Measurements from ENCODE around the gene PEX11B. TPM values are rescaled to one million over a fixed set of nuclear protein-coding genes. Genes with fewer than 3 reads are reported as not detected.

Gene PEX11B
- total RNA-seq, 1 experiment from 2014 or later, result 16.1 TPM

GRCh38 chr1:145918992-145919939 lies 749 bp upstream of the PEX11B start:
- TF ChIP-seq CTCF (IDR thresholded peaks at IDR 0.05; ENCODE audit: insufficient read depth in 1 of 2, low read depth in 1 of 2, low read length in 1 of 2, severe bottlenecking in 1 of 2, unreplicated experiment in 1 of 2), result no peak
- Histone ChIP-seq H3K27me3 (replicated peaks; ENCODE audit: control insufficient read depth, insufficient read depth, low read length) (no peaks in the 10 kb centered on the region), H3K4me3 (ENCODE audit: low read depth, low read length) (peak overlapping the region; percentile 76), H3K9me3 (no peaks in the 10 kb centered on the region), H3K36me3 (ENCODE audit: control insufficient read depth, insufficient read depth, low read length) (no peaks in the 10 kb centered on the region), H3K4me1 (no peaks in the 10 kb centered on the region)
- DNase-seq, result peak; percentile 52 to 55
- intact Hi-C loops (cut with micrococcal nuclease; ENCODE audit: unreplicated experiment), result loop anchor here (1.0 kb wide), 1 partner anchor 45 kb away; the partner anchor contains the start of genes ANKRD34A and POLR3GL
- POLR2A ChIA-PET, result interaction anchor here (0.6 to 1.7 kb wide), 3 partner anchors 8 to 119 kb away, joined by 3 to 11 read pairs (median 5); partner anchors contain the start of genes ANKRD34A, POLR3GL and RBM8A
- H3K4me3 Mint-ChIP-seq (ENCODE audit: unreplicated experiment), result peak overlapping the region; percentile 94
- H3K27ac Mint-ChIP-seq (ENCODE audit: unreplicated experiment), result peak overlapping the region; percentile 79
- no peaks in the 10 kb centered on the region for H3K9me3 Mint-ChIP-seq (ENCODE audit: unreplicated experiment)
- CTCF ChIA-PET, result interaction anchor here (0.6 to 1.7 kb wide), 5 partner anchors 27 to 61 kb away, joined by 3 to 12 read pairs (median 3); partner anchors contain the start of gene PIAS3
- peaks cover 7% of the 10 kb centered on the region for H3K4me1 Mint-ChIP-seq (ENCODE audit: low read depth, unreplicated experiment)
- no peaks in the 10 kb centered on the region for H3K27me3 Mint-ChIP-seq (ENCODE audit: insufficient read depth, unreplicated experiment)
- no TSS peak for BruUV-seq (replicated peaks)
- H3K36me3 Mint-ChIP-seq (ENCODE audit: insufficient read depth, unreplicated experiment), result peaks cover 11% of the 10 kb centered on the region

- no peak for TF ChIP-seq CTCF (IDR thresholded peaks at IDR 0.05; ENCODE audit: insufficient read depth in 1 of 2, low read depth in 1 of 2, low read length in 1 of 2, severe bottlenecking in 1 of 2, unreplicated experiment in 1 of 2)
- Histone ChIP-seq H3K27me3 (replicated peaks; ENCODE audit: control insufficient read depth, insufficient read depth, low read length) (no peaks in the 10 kb centered on the region), H3K4me3 (ENCODE audit: low read depth, low read length) (peak overlapping the region; percentile 76), H3K9me3 (no peaks in the 10 kb centered on the region), H3K4me1 (no peaks in the 10 kb centered on the region), H3K36me3 (ENCODE audit: control insufficient read depth, insufficient read depth, low read length) (no peaks in the 10 kb centered on the region)
- peaks cover 7% of the 10 kb centered on the region for H3K4me1 Mint-ChIP-seq (ENCODE audit: low read depth, unreplicated experiment)
- no TSS peak for BruUV-seq (replicated peaks)
- intact Hi-C loops (cut with micrococcal nuclease; ENCODE audit: unreplicated experiment), result no loop called here
- no peaks in the 10 kb centered on the region for H3K27me3 Mint-ChIP-seq (ENCODE audit: insufficient read depth, unreplicated experiment)
- H3K4me3 Mint-ChIP-seq (ENCODE audit: unreplicated experiment), result peak overlapping the region; percentile 94
- H3K36me3 Mint-ChIP-seq (ENCODE audit: insufficient read depth, unreplicated experiment), result peaks cover 6% of the 10 kb centered on the region
- no peak for DNase-seq
- CTCF ChIA-PET, result no interaction called here
- POLR2A ChIA-PET, result no interaction called here
- peak overlapping the region; percentile 79 for H3K27ac Mint-ChIP-seq (ENCODE audit: unreplicated experiment)
- no peaks in the 10 kb centered on the region for H3K9me3 Mint-ChIP-seq (ENCODE audit: unreplicated experiment)
Measured at GRCh38 chr1:145917595-145917994, 922 bp downstream of the PEX11B start.

GRCh38 chr1:145916745-145917144 lies 1.8 kb downstream of the PEX11B start:
- H3K27me3 Mint-ChIP-seq (ENCODE audit: insufficient read depth, unreplicated experiment), result no peaks in the 10 kb centered on the region
- Histone ChIP-seq H3K4me1 (no peaks in the 10 kb centered on the region), H3K27me3 (replicated peaks; ENCODE audit: control insufficient read depth, insufficient read depth, low read length) (no peaks in the 10 kb centered on the region), H3K36me3 (ENCODE audit: control insufficient read depth, insufficient read depth, low read length) (no peaks in the 10 kb centered on the region), H3K9me3 (no peaks in the 10 kb centered on the region), H3K4me3 (ENCODE audit: low read depth, low read length) (no peak overlapping the region)
- no peaks in the 10 kb centered on the region for H3K9me3 Mint-ChIP-seq (ENCODE audit: unreplicated experiment)
- H3K4me1 Mint-ChIP-seq (ENCODE audit: low read depth, unreplicated experiment), result peaks cover 7% of the 10 kb centered on the region
- CTCF ChIA-PET, result interaction anchor here (0.6 kb wide), 1 partner anchor 18 kb away, joined by 4 read pairs; no protein-coding TSS in a partner anchor
- no peak for TF ChIP-seq CTCF (IDR thresholded peaks at IDR 0.05; ENCODE audit: insufficient read depth in 1 of 2, low read depth in 1 of 2, low read length in 1 of 2, severe bottlenecking in 1 of 2, unreplicated experiment in 1 of 2)
- intact Hi-C loops (cut with micrococcal nuclease; ENCODE audit: unreplicated experiment), result no loop called here
- H3K36me3 Mint-ChIP-seq (ENCODE audit: insufficient read depth, unreplicated experiment), result peaks cover 6% of the 10 kb centered on the region
- H3K4me3 Mint-ChIP-seq (ENCODE audit: unreplicated experiment), result peak overlapping the region; percentile 94
- H3K27ac Mint-ChIP-seq (ENCODE audit: unreplicated experiment), result no peak overlapping the region
- POLR2A ChIA-PET, result no interaction called here
- DNase-seq, result no peak
- no TSS peak for BruUV-seq (replicated peaks)

All from Caco-2 (cell line).